NCI-H526 treated with DMSO at 0.1 percent for 48 hours (cell line): ENCODE data around the gene DUSP5.

Source experiments
- DNase-seq: peaks from one replicate; lab custom pipeline; 2025; lab: John Stamatoyannopoulos, UW

Gene DUSP5

GRCh38 chr10:110500515-110500905 is 2.8 kb downstream of the DUSP5 start:
- no peak for DNase-seq

- DNase-seq = no peak
Observed at GRCh38 chr10:110501142-110501937, 3.6 kb downstream of the DUSP5 start.

- no peak for DNase-seq
Observed at GRCh38 chr10:110502072-110502845, 4.6 kb downstream of the DUSP5 start.

- DNase-seq = no peak
Observed at GRCh38 chr10:110502851-110503301, 5.2 kb downstream of the DUSP5 start.

GRCh38 chr10:110503528-110504110 is 5.9 kb downstream of the DUSP5 start:
- DNase-seq = no peak

- no peak for DNase-seq
Observed at GRCh38 chr10:110504111-110504735, 6.5 kb downstream of the DUSP5 start.

- no peak for DNase-seq
Observed at GRCh38 chr10:110505130-110505770, 7.5 kb downstream of the DUSP5 start.

GRCh38 chr10:110506448-110506847 is 8.7 kb downstream of the DUSP5 start:
- DNase-seq = no peak

- no peak for DNase-seq
Observed at GRCh38 chr10:110507346-110507745, 9.6 kb downstream of the DUSP5 start.

- DNase-seq = no peak
Observed at GRCh38 chr10:110508159-110508788, 10.6 kb downstream of the DUSP5 start.

GRCh38 chr10:110508806-110509544 is 11.3 kb downstream of the DUSP5 start:
- no peak for DNase-seq

GRCh38 chr10:110509560-110509959 is 11.9 kb downstream of the DUSP5 start:
- DNase-seq = no peak

- DNase-seq = no peak
Observed at GRCh38 chr10:110510086-110510485, 12.4 kb downstream of the DUSP5 start.

- DNase-seq = no peak
Observed at GRCh38 chr10:110510730-110511129, 13.0 kb downstream of the DUSP5 start.

- no peak for DNase-seq
Observed at GRCh38 chr10:110511734-110512449, 14.2 kb downstream of the DUSP5 start.

GRCh38 chr10:110512461-110513187 is 14.9 kb downstream of the DUSP5 start:
- no peak for DNase-seq

- DNase-seq = no peak
Observed at GRCh38 chr10:110513949-110514348, 16.2 kb downstream of the DUSP5 start.

- DNase-seq = no peak
Observed at GRCh38 chr10:110514848-110515247, 17.1 kb downstream of the DUSP5 start.

- DNase-seq = no peak
Observed at GRCh38 chr10:110516815-110517492, 19.2 kb downstream of the DUSP5 start.
